Activated CD4-positive, alpha-beta T cell treated with anti-CD3 and anti-CD28 coated beads for 48 hours (primary cell): ENCODE measurements around the gene ADGRF5.
"Not testable (repeated sequence)": the region's sequence is repeated elsewhere in the genome, so short reads cannot be mapped to it uniquely, and the experiment has no call there.

ENCODE experiments used
- DNase-seq: peaks from one replicate; pipeline ENCODE4 v3.0.0-alpha.2; 2020

Gene ADGRF5

DNA sequence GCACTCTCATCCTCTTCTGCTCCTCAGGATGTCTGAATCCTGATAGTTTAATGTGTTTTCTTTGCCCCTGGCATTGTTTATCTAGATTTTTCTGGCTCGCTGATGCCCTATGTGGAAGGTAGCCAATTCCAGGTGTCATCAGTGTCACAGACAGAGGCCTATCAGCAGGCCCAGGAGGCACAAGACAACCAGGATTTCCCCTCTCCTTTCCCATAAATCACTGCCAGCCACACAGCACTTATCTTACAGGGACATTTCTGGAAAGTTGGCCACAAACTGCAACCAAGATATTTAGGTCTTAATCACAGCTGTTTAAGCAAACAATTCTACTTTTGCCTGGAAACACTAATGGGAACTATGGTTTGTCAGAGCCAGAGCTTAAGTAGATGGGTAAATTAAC lies 28.1 kb downstream of the ADGRF5 start:
- no peak for DNase-seq

GRCh38 chr6:46891252-46891795 lies 30.4 kb downstream of the ADGRF5 start:
- no peak for DNase-seq

DNA sequence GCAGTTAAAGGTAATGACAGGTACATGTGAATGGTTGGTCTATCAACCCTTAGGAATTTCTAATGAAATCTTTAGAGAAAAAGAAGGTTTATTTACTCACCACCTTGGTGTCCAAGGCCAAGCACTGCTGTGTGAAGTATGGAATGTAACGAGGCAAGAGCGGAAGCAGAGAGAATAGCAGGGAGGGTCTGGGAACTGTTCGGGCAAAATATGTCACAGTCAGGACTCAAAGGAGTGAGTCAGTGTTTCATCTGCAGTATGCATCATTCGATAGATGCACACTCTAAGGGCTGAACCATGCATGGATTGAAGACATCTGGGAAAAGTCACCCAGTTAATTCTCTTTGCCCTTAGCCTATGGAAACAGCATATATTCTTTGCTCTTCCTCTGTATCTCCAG lies 33.2 kb downstream of the ADGRF5 start:
- no peak for DNase-seq

DNA sequence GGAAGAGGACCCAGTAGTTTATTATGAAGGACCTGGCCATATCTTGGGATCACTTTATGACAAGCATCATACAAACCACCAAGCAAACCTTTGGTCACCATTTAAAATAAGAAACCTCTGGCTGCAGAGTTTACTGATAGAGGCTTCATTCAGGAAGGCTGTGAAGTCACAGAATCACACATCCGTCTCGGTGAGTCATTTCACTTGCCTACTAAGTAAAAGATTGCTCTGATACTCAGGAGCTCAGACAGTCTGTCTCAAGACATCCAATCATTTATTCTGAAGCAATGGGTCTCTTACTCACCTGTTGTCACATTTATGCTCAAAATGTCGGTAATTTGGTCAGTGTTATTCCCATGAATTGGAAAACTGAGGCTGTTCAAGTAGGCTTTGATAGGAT lies 33.7 kb downstream of the ADGRF5 start:
- no peak for DNase-seq

DNA sequence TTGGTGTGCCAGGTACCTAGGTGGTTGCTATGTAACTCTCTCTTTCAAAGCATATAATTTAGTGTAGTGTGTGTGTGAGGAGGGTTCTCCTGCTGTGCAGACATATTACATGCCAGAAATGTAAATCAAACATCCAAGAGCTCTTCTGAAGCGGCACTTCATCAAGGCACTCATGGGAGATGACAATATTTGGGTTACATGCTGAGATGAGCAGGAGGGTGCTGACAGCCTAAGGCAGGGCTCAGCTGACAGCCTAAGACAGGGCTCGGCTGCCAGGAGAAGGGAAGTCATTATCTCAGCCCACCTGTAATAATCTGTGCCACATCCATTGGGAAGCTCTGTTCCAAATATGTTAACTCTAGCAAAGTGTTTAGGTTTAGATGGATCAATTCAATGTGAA lies 39.1 kb downstream of the ADGRF5 start:
- no peak for DNase-seq

DNA sequence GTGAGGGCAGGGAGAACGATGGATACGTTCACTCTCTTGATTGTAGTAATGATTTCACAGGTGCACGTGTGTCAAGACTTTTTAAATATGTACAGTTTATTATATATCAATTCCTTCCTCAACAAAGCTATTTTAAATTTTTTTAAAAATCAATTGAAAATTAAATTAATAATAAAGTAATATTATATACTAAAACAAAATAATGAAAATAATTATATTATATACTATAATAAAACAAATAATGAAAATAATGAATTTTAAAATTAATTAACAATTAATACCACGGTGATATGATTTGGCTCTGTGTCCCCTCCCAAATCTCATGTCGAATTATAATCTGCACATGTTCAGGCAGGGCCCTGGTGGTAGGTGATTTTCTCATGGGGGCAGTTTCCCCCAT lies 42.7 kb downstream of the ADGRF5 start:
- DNase-seq: no peak

GRCh38 chr6:46876126-46876525 lies 45.6 kb downstream of the ADGRF5 start:
- no peak for DNase-seq

GRCh38 chr6:46867411-46867810 lies 54.3 kb downstream of the ADGRF5 start:
- no peak for DNase-seq

DNA sequence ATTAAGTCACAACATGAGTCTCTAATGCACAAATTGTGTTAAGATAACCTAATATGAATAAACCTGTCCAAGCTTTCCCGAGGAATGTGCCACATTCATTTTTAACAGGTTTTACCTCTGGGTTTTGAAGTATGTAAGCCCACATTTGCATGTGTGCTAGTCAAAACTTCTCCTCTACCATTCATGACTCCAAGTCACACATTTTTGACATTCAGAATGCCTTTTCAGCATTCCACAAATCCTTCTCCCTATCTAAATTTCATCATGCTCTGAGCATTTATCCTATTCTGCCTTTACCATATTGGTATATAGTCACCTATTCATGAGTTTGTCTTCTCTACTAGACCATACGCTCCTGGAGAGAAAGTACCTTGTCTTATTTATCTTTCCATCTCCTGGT lies 56.5 kb downstream of the ADGRF5 start:
- no peak for DNase-seq

GRCh38 chr6:46863791-46864190 lies 57.9 kb downstream of the ADGRF5 start:
- DNase-seq: no peak

GRCh38 chr6:46862381-46862780 lies 59.4 kb downstream of the ADGRF5 start:
- DNase-seq: peak; percentile 11

DNA sequence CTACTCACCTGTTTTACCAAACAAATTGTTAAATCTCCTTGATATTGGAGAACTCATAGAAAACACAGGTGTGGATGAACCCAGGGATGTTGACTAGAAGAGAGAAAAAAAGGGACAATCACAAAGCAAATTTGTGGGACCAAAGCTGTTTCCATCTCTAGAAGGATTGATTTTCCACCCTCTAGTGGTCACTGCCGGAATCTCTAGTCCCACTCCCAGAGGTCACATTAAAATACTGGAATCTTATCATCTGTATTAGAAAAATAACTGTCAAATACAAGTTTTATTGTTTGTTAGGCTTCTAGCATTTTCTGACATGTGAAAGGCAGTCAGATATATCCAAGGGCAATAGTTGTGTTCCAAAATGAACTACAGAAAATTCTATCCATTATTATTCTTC lies 65.8 kb downstream of the ADGRF5 start:
- peak; percentile 44 for DNase-seq

DNA sequence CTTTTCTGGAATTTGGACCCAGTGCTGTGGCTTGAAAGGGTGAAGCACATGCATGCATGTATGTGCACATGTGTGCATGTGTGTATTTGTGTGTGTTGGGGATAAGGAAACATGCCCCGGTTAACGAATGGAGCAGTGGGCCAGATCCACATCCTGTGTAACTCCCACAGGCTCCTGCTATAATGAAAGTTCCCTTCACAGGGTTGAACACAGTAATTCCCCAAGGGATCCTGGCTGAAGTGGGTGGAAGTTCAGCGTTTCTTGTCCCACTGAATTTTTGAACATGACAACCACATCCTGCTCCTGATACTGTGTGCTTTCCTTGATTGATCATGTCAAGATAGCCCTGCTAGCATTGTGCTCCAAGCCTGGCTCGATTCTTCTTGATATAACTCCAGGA lies 70.2 kb downstream of the ADGRF5 start:
- not testable (repeated sequence) for DNase-seq

DNA sequence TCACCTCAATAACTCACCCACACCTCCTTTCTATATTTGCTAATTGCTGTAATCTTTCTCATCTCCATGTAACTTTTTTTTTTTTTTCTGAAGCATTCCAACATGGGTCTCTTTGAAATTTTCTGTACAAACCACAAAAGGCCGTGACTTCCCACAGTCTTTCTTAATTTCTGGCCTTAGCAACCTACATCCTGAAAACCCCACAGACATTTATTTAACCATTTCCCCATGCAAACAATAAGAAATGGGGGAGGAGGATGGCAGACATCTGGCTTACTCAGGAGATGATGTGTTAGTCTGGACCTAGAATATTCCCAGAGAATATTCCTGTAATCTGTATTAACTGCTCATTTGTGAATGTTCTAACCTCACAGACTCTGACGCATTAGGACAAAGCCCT lies 70.9 kb downstream of the ADGRF5 start:
- no peak for DNase-seq

- DNase-seq: no peak
These were observed 72.4 kb downstream of the ADGRF5 start for GRCh38 chr6:46849361-46849690.

GRCh38 chr6:46848684-46849360 lies 72.9 kb downstream of the ADGRF5 start:
- DNase-seq: peak; percentile 77

GRCh38 chr6:46845126-46845525 lies 76.6 kb downstream of the ADGRF5 start:
- no peak for DNase-seq

DNA sequence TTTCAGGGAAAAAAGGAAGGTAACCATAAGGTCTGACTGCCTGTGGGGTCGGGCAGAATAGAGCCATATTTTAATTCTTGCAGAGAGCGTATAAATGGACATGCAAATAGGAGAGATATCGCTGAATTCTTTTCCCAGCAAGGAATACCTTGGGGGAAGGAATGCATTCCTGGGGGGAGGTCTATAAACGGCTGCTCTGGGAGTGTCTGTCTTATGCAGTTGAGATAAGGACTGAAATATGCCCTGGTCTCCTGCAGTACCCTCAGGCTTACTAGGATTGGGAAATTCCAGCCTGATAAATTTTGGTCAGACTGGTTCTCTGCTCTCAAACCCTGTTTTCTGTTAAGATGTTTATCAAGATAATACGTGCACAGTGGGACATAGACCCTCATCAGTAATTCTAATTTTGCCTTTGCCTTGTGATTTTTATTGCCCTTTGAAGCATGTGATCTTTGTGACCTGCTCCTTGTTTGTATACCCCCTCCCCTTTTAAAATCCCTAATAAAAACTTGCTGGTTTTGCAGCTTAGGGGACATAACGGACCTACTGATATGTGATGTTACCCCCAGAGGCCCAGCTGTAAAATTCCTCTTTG lies 79.4 kb downstream of the ADGRF5 start:
- not testable (repeated sequence) for DNase-seq

- DNase-seq: no peak
These were observed 83.7 kb downstream of the ADGRF5 start for GRCh38 chr6:46838033-46838432.

DNA sequence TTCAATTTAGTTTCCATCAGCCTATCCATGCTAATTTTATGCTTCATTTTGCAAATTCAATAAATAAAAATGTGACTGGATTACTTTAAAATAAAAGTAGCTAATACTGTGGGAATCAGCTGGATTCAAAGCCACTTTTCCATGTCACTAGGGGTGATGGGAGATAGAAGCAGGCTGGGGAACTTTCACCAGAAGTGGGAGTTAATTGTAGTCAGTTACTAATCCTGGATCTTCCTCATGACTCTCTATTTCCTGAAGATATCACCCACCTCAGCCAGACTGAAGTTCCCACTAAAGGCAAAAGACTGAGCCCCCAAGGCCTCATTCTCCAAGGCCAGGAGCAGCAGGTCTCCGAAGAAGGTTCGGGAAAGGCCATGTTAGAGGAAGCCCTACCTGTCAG lies 86.7 kb downstream of the ADGRF5 start:
- DNase-seq: not testable (repeated sequence)

DNA sequence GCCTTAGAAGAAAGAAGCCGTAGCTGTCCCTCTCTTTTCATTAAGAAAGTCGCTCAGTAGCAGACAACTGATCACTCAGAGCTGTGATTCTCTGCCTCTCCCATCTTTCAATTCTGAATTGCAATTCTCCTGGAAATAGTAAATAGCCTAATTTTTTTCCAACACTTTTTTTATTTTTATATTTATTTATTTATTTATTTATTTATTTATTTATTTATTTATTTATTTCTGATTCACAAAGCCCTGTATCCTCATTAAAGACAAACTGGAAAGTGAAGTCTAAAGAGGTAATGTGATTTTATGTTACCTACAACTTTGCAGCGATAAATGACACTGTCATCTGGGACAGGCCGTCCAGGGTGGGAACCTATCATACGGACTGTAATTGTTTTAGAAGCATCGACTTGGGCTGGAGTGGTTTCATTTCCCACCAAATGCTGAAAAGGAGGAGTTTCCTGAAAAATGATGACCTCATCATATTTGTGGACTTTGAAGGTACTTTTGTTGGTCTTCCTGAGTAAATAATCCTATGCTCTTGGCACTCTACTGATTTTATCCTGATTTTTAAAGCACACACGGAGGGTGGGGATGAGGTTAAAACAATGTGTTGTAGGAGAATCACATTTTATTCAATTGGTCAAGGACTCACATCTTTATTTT lies 87.4 kb downstream of the ADGRF5 start:
- DNase-seq: not testable (repeated sequence)

- DNase-seq: no peak
These were observed 88.9 kb downstream of the ADGRF5 start for GRCh38 chr6:46832816-46833215.

GRCh38 chr6:46828939-46829338 lies 92.8 kb downstream of the ADGRF5 start:
- DNase-seq: no peak

- DNase-seq: no peak
These were observed 100.3 kb downstream of the ADGRF5 start for GRCh38 chr6:46821458-46821881.
